ENCODE measurements around the gene EBF4. TPM values are rescaled to one million over a fixed set of nuclear protein-coding genes. Genes with fewer than 3 reads are reported as not detected.
A peak's percentile ranks its signal among the peaks of the same experiment; 100 is the strongest.

The EBF4 gene, protein sequence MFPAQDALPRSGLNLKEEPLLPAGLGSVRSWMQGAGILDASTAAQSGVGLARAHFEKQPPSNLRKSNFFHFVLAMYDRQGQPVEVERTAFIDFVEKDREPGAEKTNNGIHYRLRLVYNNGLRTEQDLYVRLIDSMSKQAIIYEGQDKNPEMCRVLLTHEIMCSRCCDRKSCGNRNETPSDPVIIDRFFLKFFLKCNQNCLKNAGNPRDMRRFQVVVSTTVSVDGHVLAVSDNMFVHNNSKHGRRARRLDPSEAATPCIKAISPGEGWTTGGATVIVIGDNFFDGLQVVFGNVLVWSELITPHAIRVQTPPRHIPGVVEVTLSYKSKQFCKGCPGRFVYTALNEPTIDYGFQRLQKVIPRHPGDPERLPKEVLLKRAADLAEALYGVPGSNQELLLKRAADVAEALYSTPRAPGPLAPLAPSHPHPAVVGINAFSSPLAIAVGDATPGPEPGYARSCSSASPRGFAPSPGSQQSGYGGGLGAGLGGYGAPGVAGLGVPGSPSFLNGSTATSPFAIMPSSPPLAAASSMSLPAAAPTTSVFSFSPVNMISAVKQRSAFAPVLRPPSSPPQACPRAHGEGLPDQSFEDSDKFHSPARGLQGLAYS
- total RNA-seq: 10 to 100 TPM in 3 of 4 donors, 1 to 10 TPM in 1; 7.1 to 69.5 (median 21.7) TPM

DNA sequence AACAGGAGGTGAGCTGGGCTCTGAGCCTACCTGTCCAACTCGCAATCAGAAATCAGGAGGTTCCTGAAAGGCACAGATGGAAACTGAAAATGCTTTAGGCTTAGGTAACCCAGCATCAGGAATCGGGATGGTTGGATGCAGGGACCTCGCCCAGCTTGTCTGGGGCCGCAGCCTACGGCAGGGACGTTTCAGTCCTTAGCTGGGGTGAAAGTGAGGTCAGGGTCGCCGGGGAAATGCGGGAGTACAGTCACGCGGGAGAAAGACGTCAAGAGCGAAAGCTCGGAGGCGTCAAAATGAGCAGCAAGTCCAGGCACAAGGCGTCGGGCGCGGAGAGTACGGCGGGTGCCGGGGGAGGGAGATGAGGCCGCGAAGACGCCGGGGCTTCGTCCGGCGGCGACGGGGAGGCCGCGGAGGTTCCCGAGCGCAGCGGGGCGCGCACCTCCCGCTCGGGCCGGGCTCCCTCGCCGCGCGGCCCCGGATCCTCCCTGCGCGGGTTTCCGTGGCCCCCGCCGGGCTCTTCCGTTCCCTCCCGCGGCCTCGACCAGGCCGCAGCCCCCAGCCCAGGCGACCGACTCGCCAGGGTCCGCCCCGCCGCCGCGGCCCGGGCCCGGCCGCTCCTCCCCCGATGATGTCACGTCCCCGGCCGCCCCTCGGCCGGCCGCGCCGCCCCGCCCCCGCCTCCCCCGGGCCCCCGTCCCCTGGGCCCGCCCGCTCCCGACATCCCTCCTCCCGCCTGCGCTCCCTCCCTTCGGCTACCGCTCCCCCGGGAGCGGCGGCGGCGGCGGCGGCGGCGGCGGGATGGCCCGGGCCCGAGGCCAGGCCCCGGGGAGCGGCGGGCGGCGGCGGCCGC lies at the start of gene EBF4:
TSS of gene EBF4 (plus strand) at position 745 of the 850 bp plus-strand sequence. CDS start 866 bp downstream, outside the sequence.
- Histone ChIP-seq H3K27me3 (no peaks in the 10 kb centered on the region), H3K36me3 (no peaks in the 10 kb centered on the region), H3K9me3 (no peaks in the 10 kb centered on the region), H3K27ac (peak within 1 kb of the TSS; percentile 87 to 98), H3K4me3 (peak within 1 kb of the TSS; percentile 33 to 53), H3K4me1 (peaks cover 0 to 10% of the 10 kb centered on the region in 2 donors)
- DNase-seq: peak; percentile 68 to 72
- peak; percentile 35 to 88 for TF ChIP-seq POLR2A (IDR thresholded peaks at IDR 0.05)
- TF ChIP-seq, protein P1, sequence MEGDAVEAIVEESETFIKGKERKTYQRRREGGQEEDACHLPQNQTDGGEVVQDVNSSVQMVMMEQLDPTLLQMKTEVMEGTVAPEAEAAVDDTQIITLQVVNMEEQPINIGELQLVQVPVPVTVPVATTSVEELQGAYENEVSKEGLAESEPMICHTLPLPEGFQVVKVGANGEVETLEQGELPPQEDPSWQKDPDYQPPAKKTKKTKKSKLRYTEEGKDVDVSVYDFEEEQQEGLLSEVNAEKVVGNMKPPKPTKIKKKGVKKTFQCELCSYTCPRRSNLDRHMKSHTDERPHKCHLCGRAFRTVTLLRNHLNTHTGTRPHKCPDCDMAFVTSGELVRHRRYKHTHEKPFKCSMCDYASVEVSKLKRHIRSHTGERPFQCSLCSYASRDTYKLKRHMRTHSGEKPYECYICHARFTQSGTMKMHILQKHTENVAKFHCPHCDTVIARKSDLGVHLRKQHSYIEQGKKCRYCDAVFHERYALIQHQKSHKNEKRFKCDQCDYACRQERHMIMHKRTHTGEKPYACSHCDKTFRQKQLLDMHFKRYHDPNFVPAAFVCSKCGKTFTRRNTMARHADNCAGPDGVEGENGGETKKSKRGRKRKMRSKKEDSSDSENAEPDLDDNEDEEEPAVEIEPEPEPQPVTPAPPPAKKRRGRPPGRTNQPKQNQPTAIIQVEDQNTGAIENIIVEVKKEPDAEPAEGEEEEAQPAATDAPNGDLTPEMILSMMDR (IDR thresholded peaks at IDR 0.05): no peak
- intact Hi-C loops (cut with DNase I; ENCODE audit: low total_unique reads): no loop called here

DNA sequence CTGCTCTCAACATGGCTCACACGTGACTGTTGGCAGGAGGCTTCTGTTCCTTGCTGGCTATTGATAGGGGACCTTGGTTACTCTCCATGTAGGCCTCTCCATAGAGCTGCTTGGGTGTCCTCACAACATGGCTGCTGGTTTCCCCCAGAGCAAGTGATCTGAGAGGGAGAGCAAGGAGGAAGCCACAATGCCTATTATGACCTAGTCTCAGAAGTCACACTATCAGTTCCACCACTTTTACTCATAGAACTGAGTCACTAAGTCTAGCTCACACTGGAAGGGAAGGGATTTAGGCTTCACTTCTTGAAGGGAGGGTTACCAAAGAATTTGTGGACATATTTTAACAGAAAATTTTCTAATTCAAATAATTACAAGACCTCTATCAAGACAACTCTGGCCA lies 48.9 kb upstream of the EBF4 start:
- TF ChIP-seq POLR2A (IDR thresholded peaks at IDR 0.05): no peak
- TF ChIP-seq, protein P1 (IDR thresholded peaks at IDR 0.05): no peak
- no peak overlapping the region for H3K27ac ChIP-seq
- H3K9me3 ChIP-seq: no peaks in the 10 kb centered on the region
- no peaks in the 10 kb centered on the region for H3K27me3 ChIP-seq
- no peak for DNase-seq
- no peak overlapping the region for H3K4me3 ChIP-seq
- no peaks in the 10 kb centered on the region for H3K4me1 ChIP-seq
- intact Hi-C loops (cut with DNase I; ENCODE audit: low total_unique reads): no loop called here
- H3K36me3 ChIP-seq: no peaks in the 10 kb centered on the region

DNA sequence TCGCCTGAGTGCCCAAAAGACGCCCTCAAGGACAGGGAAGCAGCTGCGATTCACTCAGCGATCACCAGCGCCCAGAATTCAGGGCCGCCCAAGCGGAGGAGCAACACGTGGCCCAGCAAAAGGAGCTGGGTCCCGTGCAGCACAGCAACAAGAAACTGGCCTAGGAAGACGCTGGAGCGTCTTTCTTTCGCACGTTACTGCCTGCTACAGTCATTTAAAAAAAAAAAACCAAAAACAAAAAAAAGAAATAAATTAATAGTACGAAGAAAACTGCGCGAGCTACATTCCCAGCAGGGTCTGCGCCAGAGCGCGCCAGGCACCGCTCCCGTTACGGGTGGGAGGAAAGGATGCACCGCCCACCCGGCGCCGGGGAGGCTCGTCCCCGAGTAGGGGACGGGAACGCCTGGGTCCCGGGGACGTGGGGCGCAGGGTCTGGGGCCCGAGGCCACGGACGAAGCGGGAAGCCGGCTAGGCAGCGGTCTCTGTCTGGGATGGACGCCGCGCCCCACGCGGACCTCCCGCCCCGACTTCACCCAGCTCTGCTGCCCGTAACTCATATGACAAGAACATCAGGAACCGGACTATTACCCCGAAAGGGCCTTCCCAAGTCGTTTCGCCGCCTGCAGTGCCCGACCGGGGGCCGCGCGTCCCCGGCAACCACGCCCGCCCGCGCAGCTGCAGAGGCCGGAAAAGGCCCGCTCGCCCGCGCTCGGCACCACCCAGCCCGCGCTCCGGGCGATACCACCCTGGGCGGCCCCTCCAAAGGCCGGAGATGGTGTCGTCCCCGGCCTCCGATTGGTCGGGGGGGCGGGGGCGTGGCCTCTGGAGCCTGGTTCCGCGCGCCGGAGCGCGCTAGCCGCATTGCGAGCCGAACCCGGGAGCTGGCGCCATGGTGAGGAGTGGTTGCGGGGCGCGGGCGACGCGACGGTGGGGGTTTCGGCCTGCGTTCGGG lies 40.5 kb upstream of the EBF4 start, which contains the start of gene NOP56:
TSS of gene NOP56 (plus strand) at position 861 of the 952 bp plus-strand sequence. CDS start at position 890, 29 bp downstream.
- Histone ChIP-seq H3K9me3 (no peaks in the 10 kb centered on the region), H3K36me3 (no peaks in the 10 kb centered on the region), H3K27me3 (no peaks in the 10 kb centered on the region), H3K27ac (peak within 1 kb of the TSS; percentile 79 to 87), H3K4me3 (peak within 1 kb of the TSS; percentile 72 to 84), H3K4me1 (peaks cover 4 to 10% of the 10 kb centered on the region in 2 donors)
- peak; percentile 87 to 94 for DNase-seq
- intact Hi-C loops (cut with DNase I; ENCODE audit: low total_unique reads): no loop called here
- TF ChIP-seq, protein P1 (IDR thresholded peaks at IDR 0.05): peak in 1 of 4 experiments; percentile 8
- peak; percentile 84 to 87 for TF ChIP-seq POLR2A (IDR thresholded peaks at IDR 0.05)

DNA sequence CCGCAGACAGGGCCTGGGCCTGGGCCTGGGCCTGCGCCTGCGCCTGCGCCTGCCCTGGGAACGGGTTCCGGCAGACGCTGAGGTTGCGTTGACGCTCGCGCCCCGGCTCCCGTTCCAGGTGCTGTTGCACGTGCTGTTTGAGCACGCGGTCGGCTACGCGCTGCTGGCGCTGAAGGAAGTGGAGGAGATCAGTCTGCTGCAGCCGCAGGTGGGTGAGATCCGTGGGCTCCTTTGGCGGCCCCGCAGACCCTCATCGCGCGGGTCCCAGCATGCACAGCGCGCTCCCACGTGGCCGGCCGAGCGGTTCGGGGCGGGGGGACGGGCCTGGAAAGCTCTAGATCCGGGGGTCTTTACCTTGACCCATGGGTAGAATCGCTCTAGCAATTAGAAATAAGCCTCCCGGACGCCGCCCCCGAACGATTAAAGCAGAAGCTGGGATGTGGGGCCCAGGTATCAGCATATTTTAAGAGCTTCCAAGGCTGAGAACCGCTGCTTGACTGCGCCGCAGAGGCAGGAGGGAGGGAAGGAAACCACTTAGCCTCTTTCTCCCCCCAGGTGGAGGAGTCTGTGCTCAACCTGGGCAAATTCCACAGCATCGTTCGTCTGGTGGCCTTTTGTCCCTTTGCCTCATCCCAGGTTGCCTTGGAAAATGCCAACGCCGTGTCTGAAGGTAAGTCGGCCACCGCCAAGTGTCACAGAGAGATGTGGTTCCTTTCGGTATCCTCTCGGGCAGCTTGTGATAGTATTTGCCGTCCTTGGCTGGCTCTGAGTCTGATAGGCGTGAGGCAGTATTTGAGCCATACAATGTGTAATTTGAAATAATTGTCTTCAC lies 39.6 kb upstream of the EBF4 start:
- peak overlapping the region; percentile 79 to 87 for H3K27ac ChIP-seq
- no peaks in the 10 kb centered on the region for H3K36me3 ChIP-seq
- DNase-seq: peak in 1 of 2 donors; percentile 39
- H3K27me3 ChIP-seq: no peaks in the 10 kb centered on the region
- H3K9me3 ChIP-seq: no peaks in the 10 kb centered on the region
- H3K4me3 ChIP-seq: peak overlapping the region; percentile 72 to 84
- H3K4me1 ChIP-seq: peaks cover 4 to 10% of the 10 kb centered on the region in 2 donors
- intact Hi-C loops (cut with DNase I; ENCODE audit: low total_unique reads): no loop called here
- TF ChIP-seq, protein P1 (IDR thresholded peaks at IDR 0.05): no peak
- TF ChIP-seq POLR2A (IDR thresholded peaks at IDR 0.05): no peak

Data from uterus (tissue), 4 donors.